Chondrocyte (in vitro differentiated cells): Measurements from ENCODE around the gene RNF115. TPM values are rescaled to one million over a fixed set of nuclear protein-coding genes. Genes with fewer than 3 reads are reported as not detected.

Experiments
- DNase-seq: peaks from one replicate; pipeline ENCODE4 v3.0.0; 2021; ENCODE audit warnings: mixed read lengths, low spot score
- H3K27ac Mint-ChIP-seq: one replicate; pipeline ENCODE4 v1.8.0; 2021; ENCODE audit warnings: mild to moderate bottlenecking, moderate library complexity, mixed read lengths; ENCODE audit not compliant: unreplicated experiment
- H3K27me3 Mint-ChIP-seq: 2 replicates; pipeline ENCODE4 v1.8.0; 2021; ENCODE audit warnings: low read depth, mixed read lengths
- H3K36me3 Mint-ChIP-seq: 2 replicates; pipeline ENCODE4 v1.8.0; 2021; ENCODE audit warnings: low read depth, mixed read lengths
- H3K4me1 Mint-ChIP-seq: 2 replicates; pipeline ENCODE4 v1.8.0; 2021; ENCODE audit warnings: low read depth, mild to moderate bottlenecking, mixed read lengths
- H3K4me3 Mint-ChIP-seq: one replicate; pipeline ENCODE4 v1.8.0; 2021; ENCODE audit warnings: mild to moderate bottlenecking, moderate library complexity, mixed read lengths; ENCODE audit not compliant: unreplicated experiment
- H3K9me3 Mint-ChIP-seq: 2 replicates; pipeline ENCODE4 v1.8.0; 2021; ENCODE audit warnings: low read depth, mixed read lengths
- total RNA-seq: library from RNA; stranded (reverse); gene quantifications from 3 replicates; pipeline ENCODE4 v1.2.1, GENCODE V29; 2021
- TF ChIP-seq, protein P1 (sequence below): fragments of 200-600 bp; sonication (generic); IDR thresholded peaks from 2 replicates; pipeline ENCODE4 v1.5.0; 2021; ENCODE audit warnings: antibody characterized with exemption, mild to moderate bottlenecking, moderate library complexity

RNF115 gene
- total RNA-seq, 1 donor from 2014 or later, result 12.7 TPM

GRCh38 chr1:145859491-145860023, 35.7 kb upstream of the RNF115 start:
- Mint-ChIP-seq H3K27me3 (peaks cover 3% of the 10 kb centered on the region), H3K4me1 (peaks cover 19% of the 10 kb centered on the region), H3K27ac (peak overlapping the region; percentile 98), H3K4me3 (peak overlapping the region; percentile 92), H3K36me3 (peaks cover 16% of the 10 kb centered on the region), H3K9me3 (no peaks in the 10 kb centered on the region)
- peak; percentile 95 for DNase-seq
- TF ChIP-seq, protein P1, sequence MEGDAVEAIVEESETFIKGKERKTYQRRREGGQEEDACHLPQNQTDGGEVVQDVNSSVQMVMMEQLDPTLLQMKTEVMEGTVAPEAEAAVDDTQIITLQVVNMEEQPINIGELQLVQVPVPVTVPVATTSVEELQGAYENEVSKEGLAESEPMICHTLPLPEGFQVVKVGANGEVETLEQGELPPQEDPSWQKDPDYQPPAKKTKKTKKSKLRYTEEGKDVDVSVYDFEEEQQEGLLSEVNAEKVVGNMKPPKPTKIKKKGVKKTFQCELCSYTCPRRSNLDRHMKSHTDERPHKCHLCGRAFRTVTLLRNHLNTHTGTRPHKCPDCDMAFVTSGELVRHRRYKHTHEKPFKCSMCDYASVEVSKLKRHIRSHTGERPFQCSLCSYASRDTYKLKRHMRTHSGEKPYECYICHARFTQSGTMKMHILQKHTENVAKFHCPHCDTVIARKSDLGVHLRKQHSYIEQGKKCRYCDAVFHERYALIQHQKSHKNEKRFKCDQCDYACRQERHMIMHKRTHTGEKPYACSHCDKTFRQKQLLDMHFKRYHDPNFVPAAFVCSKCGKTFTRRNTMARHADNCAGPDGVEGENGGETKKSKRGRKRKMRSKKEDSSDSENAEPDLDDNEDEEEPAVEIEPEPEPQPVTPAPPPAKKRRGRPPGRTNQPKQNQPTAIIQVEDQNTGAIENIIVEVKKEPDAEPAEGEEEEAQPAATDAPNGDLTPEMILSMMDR, result peak; percentile 42

DNA sequence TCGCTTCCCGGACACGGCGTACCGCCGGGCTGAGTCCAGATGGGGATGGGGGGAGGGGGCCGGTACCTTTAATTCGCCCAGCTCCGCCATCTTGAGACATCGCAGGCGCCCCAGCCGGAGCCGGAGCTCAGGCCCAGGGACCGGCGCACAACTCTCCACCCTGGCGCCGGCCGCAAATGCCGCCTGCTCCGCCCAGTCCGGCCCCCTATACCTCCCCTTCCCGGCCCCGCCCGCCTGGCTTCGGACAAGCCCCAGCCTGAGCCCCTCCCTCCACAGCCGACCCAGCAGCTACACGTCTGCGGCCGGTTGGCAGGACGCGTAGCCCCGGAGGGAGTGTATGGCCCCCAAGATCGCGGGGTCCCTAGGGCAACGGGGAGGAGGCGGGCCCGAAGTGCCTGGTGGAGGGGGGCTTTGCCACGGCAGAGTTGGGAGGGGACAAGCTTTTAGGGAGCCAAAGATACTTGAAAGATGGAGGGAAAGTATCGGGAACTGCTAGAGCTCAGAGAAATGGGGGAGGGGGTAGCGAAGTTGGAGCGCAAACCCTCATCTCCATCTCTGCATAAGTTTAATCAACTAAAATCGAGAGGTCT, 35.1 kb upstream of the RNF115 start, which contains the start of gene PIAS3:
Gene PIAS3 (minus strand): TSS at position 181 of the 590 bp plus-strand sequence. CDS start 91 bp downstream, at position 90.
- H3K4me3 Mint-ChIP-seq, result peak within 1 kb of the TSS; percentile 92
- H3K27ac Mint-ChIP-seq, result peak within 1 kb of the TSS; percentile 98
- no peaks in the 10 kb centered on the region for H3K27me3 Mint-ChIP-seq
- H3K4me1 Mint-ChIP-seq, result peaks cover 19% of the 10 kb centered on the region
- no peaks in the 10 kb centered on the region for H3K9me3 Mint-ChIP-seq
- DNase-seq, result peak; percentile 99
- H3K36me3 Mint-ChIP-seq, result peaks cover 19% of the 10 kb centered on the region
- TF ChIP-seq, protein P1, result no peak

DNA sequence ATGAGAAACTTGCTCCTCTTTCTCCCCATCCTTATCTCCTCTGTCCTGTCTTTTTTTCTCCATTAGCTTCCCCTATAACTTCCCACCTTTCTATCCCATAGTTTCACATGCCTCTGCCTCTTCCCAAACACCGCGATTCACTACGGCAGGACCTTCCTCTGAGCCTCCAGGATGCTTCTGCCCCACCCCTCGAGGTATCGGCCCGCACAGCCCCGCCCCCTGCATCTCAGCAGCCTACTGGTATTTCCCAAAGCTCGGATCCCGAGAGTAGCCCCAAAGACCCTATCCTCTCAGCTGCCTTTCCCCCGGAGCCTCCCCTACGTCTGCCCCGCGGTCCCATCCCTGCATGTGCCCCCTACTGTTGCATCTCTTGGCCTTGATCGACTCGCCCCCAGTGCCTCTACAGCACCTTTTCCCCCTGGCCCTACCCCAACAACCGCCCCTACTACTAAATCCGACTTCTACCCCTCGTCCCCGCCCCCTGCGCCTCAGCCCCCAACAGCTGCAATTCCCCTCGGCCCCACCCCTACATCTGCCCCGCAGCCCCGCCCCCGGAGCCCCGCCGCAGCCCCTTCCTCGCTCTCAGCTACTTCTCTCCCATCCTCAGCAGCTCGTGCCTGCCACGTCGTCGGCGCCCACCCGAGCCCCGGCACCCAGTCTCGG, 34.5 kb upstream of the RNF115 start:
- peak overlapping the region; percentile 92 for H3K4me3 Mint-ChIP-seq
- TF ChIP-seq, protein P1, result no peak
- DNase-seq, result no peak
- H3K4me1 Mint-ChIP-seq, result peaks cover 19% of the 10 kb centered on the region
- no peaks in the 10 kb centered on the region for H3K27me3 Mint-ChIP-seq
- H3K36me3 Mint-ChIP-seq, result peaks cover 22% of the 10 kb centered on the region
- no peaks in the 10 kb centered on the region for H3K9me3 Mint-ChIP-seq
- H3K27ac Mint-ChIP-seq, result peak overlapping the region; percentile 98

DNA sequence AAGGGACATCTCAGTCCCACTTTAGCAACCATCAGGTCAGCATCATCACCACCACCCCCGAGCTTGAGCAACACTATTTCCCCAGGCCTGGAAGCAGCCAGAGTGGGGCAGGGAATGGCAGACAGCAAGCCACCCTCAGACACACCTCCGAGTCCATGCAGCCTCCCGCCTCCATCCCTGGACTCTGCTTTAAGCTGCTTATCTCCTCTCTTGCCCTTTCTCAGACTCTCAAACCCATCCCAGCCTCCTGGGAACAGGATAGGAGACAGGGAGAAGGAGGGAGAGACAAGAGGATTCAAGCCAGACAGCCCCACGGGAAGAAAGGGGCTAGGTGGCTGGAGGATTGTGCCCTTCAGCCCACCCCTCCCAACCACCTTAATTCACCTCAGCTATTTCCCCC, 33.3 kb upstream of the RNF115 start:
- no peak overlapping the region for H3K27ac Mint-ChIP-seq
- TF ChIP-seq, protein P1, result no peak
- H3K36me3 Mint-ChIP-seq, result peaks cover 27% of the 10 kb centered on the region
- H3K4me1 Mint-ChIP-seq, result peaks cover 19% of the 10 kb centered on the region
- no peak overlapping the region for H3K4me3 Mint-ChIP-seq
- no peaks in the 10 kb centered on the region for H3K9me3 Mint-ChIP-seq
- DNase-seq, result no peak
- no peaks in the 10 kb centered on the region for H3K27me3 Mint-ChIP-seq

DNA sequence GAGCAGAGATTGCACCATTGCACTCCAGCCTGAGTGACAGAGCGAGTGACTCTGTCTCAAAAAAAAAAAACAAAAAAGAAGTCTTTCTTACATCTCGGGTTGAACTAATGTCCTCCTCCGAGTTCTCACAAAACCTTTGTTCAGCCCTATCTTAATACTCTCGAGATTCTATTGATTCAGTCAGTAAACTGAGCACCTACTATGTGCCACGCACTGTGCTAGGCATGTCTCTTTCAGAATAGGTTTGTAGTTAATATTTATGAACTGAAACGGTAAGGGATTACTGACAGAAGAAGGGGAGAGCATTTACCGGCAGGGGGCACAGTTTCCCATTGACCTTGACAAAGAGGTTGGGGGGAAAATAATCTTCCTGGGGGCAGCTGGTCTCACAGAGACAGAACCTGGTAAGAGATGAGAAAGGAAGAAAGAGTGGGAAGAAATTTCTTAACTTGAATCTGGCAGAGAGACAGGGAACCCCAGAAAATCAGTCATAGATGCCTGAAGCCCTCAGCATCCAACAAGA, 31.6 kb upstream of the RNF115 start:
- H3K4me3 Mint-ChIP-seq, result no peak overlapping the region

More for the DNA sequence above, 31.6 kb upstream of the RNF115 start:
- no peaks in the 10 kb centered on the region for H3K27me3 Mint-ChIP-seq
- no peak overlapping the region for H3K27ac Mint-ChIP-seq
- H3K9me3 Mint-ChIP-seq, result no peaks in the 10 kb centered on the region
- H3K4me1 Mint-ChIP-seq, result peaks cover 25% of the 10 kb centered on the region
- no peak for DNase-seq
- H3K36me3 Mint-ChIP-seq, result peaks cover 35% of the 10 kb centered on the region
- TF ChIP-seq, protein P1, result peak; percentile 10
